ENCODE results near the gene LNX1.

DNA sequence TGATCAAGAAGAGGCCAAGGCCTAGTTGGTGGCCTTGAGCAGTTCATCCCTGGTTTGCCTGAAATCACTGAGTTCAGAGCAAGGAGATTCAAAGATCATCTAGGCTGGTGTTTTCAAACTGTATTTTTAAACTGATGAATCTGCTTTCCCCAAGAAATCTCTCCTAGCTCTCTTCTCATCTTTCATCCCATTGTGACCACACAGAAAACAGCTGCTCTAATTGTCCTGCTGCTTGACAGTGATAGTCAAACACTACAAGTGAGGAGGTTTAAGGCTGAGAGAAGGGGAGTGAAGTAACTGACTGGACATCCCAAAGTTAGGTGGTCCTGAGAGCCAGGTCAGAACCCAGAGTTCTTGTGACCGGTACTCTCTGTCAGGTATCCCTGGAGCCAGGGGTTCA, 91.5 kb downstream of the LNX1 start:
- no peak for TF ChIP-seq POLR2A (IDR thresholded peaks at IDR 0.05)
- TF ChIP-seq, protein P1, sequence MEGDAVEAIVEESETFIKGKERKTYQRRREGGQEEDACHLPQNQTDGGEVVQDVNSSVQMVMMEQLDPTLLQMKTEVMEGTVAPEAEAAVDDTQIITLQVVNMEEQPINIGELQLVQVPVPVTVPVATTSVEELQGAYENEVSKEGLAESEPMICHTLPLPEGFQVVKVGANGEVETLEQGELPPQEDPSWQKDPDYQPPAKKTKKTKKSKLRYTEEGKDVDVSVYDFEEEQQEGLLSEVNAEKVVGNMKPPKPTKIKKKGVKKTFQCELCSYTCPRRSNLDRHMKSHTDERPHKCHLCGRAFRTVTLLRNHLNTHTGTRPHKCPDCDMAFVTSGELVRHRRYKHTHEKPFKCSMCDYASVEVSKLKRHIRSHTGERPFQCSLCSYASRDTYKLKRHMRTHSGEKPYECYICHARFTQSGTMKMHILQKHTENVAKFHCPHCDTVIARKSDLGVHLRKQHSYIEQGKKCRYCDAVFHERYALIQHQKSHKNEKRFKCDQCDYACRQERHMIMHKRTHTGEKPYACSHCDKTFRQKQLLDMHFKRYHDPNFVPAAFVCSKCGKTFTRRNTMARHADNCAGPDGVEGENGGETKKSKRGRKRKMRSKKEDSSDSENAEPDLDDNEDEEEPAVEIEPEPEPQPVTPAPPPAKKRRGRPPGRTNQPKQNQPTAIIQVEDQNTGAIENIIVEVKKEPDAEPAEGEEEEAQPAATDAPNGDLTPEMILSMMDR (IDR thresholded peaks at IDR 0.05), result no peak
